Mucosa of descending colon (tissue), 3 donors: ENCODE results near the gene SLC25A29. TPM values are rescaled to one million over a fixed set of nuclear protein-coding genes. Genes with fewer than 3 reads are reported as not detected.

ENCODE experiments used
- ATAC-seq: fragments of 200-7000 bp; cut with Tn5 transposase; one replicate; pipeline ENCODE4 v1.9.1; 2020; ENCODE audit warnings: mild to moderate bottlenecking, moderate library complexity
- DNase-seq, 3 donors: peaks; one replicate each; pipeline ENCODE4 v3.0.0-alpha.2; 2020
- H3K36me3 ChIP-seq: fragments of 200-600 bp; one replicate; pipeline ENCODE4 v1.8.0; 2021; ENCODE audit warnings: low read depth, mild to moderate bottlenecking
- H3K4me1 ChIP-seq: fragments of 200-600 bp; one replicate; pipeline ENCODE4 v1.8.0; 2021; ENCODE audit warnings: low read depth, mild to moderate bottlenecking
- H3K4me3 ChIP-seq: fragments of 200-600 bp; one replicate; pipeline ENCODE4 v1.8.0; 2021; ENCODE audit warnings: mild to moderate bottlenecking
- H3K9me3 ChIP-seq: fragments of 200-600 bp; one replicate; pipeline ENCODE4 v1.8.0; 2021; ENCODE audit warnings: mild to moderate bottlenecking
- intact Hi-C, 2 donors: fragments of 100-400 bp; cut with DNase I in 1 of 2; cut with micrococcal nuclease in 1 of 2; formaldehyde crosslinking; loops; one replicate each; pipeline versions ENCODE4 v1.11.0 to v1.11.1; 2022; cut with DNase I, micrococcal nuclease
- total RNA-seq, 3 donors: library from RNA; stranded (reverse); fragmentation: NEBNext Ultra II Directional in 2 of 3; extraction: Animal tissue kit (Norgen Biotek cat#: 25700) in 2 of 3; gene quantifications; one replicate each; pipeline versions ENCODE4 v1.2.1 to v1.2.4, GENCODE V29; 2021 to 2023
- TF ChIP-seq, protein P1 (sequence below): fragments of 200-600 bp; IDR thresholded peaks from one replicate; pipeline ENCODE4 v1.8.0; 2022; ENCODE audit warnings: antibody characterized with exemption, mild to moderate bottlenecking
- donor health status: DM: no; HTN: no; CAD: no; lungs with moderate emphysema.
- donor health status: DM: no; HTN: no; CAD: no.
- donor health status: DM: no; HTN: yes; CAD: no.

The SLC25A29 gene
- total RNA-seq, 3 donors from 2014 or later = 19.6 to 28.2 (median 28.1) TPM

DNA sequence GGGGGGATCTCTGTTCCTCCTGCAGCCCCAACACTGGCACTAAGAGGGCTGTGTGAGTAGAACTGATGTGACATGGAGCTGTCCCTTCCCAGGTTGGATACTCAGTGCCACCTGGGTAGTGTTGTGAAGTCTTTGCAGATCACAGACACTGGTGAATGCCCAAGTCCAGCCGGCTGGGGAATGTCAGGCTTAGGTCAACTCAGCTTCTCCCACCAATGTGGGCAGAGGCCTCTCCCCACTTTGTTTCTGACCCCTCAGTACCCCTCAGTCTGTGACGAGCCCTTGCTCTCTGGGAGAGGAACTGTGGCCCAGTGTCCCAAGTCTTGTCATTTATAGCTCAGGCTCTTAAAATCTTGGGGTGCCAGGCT lies 11.3 kb downstream of the SLC25A29 start:
- intact Hi-C loops = no loop called here
- H3K9me3 ChIP-seq = no peaks in the 10 kb centered on the region
- TF ChIP-seq, protein P1, sequence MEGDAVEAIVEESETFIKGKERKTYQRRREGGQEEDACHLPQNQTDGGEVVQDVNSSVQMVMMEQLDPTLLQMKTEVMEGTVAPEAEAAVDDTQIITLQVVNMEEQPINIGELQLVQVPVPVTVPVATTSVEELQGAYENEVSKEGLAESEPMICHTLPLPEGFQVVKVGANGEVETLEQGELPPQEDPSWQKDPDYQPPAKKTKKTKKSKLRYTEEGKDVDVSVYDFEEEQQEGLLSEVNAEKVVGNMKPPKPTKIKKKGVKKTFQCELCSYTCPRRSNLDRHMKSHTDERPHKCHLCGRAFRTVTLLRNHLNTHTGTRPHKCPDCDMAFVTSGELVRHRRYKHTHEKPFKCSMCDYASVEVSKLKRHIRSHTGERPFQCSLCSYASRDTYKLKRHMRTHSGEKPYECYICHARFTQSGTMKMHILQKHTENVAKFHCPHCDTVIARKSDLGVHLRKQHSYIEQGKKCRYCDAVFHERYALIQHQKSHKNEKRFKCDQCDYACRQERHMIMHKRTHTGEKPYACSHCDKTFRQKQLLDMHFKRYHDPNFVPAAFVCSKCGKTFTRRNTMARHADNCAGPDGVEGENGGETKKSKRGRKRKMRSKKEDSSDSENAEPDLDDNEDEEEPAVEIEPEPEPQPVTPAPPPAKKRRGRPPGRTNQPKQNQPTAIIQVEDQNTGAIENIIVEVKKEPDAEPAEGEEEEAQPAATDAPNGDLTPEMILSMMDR = no peak
- H3K36me3 ChIP-seq = no peaks in the 10 kb centered on the region
- ATAC-seq (no peak), DNase-seq (no peak)
- no peak overlapping the region for H3K4me3 ChIP-seq
- no peaks in the 10 kb centered on the region for H3K4me1 ChIP-seq

DNA sequence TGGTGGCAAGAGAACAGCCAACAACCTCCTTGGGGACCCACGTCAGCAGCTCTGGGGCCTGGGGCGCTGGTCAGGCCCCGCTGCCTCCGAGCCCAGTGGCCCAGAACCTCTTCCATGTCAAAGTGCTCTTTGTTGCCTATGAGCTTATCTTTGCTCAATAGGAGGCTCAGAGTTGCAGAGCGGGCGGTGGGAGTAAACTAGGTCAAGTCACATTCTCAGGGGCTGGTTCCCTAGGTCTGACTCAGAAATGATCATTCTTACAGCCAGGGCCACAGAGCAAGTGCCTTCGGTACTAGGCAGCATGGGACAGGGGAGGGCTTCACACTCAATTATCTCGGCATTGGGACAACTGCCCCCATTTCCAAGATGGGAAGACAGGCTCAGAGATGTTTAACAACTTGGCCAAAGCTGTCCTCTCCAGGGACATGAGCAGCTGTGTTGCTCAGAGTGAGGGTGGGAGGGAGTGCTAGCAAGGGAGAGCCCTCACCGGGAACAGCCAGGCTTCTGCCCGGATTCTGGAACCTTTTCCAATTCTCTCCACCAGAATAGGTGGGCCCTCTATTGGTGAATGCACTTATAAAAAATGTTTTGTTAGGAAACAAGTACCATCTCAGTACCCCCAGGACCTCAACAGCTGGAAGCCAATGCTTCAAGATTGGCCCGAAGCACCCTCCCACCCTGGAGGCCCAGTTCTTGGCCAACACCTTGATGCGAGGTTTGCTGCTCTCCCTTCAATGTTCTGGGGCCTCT lies 11.9 kb downstream of the SLC25A29 start:
- H3K4me3 ChIP-seq = no peak overlapping the region
- H3K36me3 ChIP-seq = no peaks in the 10 kb centered on the region
- no peaks in the 10 kb centered on the region for H3K4me1 ChIP-seq
- TF ChIP-seq, protein P1 = no peak
- no peak for ATAC-seq
- H3K9me3 ChIP-seq = no peaks in the 10 kb centered on the region
- intact Hi-C loops = no loop called here
- DNase-seq = no peak

DNA sequence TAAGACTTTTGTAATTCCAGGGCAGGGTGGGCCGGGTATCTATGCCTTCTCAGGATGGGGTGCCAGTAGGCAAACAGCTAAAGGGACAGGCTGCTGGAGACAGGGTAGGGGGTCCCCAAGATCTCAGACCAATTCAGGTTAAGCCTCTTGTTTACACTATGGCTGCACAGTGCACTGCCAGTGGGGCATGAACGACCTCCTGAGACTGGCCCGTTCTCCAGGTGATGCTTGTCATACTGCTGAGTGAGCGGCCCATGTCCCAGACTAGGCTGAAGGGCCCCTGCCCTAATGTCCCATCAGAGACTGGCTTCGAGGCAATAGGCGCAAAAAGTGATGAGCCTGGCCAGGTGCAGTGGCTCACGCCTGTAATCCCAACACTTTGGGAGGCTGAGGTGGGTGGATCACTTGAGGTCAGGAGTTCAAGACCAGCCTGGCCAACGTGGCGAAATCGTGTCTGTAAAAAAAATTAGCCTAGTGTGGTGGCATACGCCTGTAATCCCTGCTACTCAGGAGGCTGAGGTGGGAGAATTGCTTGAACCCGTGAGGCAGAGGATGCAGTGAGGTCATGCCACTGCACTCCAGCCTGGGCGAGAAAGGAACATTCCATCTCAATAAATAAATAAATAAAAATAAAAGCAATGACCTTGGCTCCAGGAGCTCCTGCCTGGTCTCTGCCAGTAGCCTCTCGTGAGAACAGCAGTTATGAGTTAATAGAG lies 12.6 kb downstream of the SLC25A29 start:
- no peak for ATAC-seq
- no peaks in the 10 kb centered on the region for H3K4me1 ChIP-seq
- no peaks in the 10 kb centered on the region for H3K36me3 ChIP-seq
- DNase-seq = no peak
- TF ChIP-seq, protein P1 = no peak
- intact Hi-C loops = no loop called here
- no peaks in the 10 kb centered on the region for H3K9me3 ChIP-seq
- no peak overlapping the region for H3K4me3 ChIP-seq

DNA sequence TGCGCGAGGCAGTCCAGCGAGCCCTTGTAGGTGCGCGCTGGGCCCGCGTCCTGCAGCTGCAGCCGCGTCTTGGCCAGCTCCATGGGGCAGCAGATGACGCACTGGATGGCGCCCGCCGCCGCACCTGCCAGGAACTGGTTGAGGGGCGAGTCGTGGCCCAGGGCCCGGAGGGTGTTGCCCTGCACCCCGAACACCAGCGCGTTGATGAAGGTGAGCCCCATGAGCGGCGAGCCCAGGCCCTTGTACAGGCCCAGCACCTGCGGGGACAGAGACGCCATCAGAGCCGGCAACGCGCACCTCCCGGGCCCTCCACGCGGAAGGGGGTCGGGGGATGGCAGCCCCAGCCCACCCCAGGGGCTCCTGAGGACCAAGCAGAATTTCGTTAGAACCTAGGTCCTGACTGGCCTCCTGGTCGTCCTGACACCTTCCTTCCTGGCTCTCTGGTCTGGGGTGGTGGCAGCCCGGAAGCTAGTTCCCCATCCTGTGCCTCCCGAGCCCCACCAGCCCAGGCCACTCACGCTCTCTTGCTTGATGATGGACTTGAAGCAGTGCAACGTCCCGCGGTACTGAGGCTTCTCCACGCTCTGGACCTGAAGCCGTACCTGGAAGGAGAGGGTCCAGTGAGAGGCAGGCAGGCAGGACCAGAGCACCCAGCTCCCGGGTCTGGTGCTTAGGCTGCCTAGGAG lies 13.3 kb downstream of the SLC25A29 start:
- H3K4me3 ChIP-seq = no peak overlapping the region
- DNase-seq (peak in 2 of 3 donors; percentile 18 to 48), ATAC-seq (no peak)
- H3K4me1 ChIP-seq = no peaks in the 10 kb centered on the region
- TF ChIP-seq, protein P1 = no peak
- H3K9me3 ChIP-seq = no peaks in the 10 kb centered on the region
- intact Hi-C loops = no loop called here
- no peaks in the 10 kb centered on the region for H3K36me3 ChIP-seq

DNA sequence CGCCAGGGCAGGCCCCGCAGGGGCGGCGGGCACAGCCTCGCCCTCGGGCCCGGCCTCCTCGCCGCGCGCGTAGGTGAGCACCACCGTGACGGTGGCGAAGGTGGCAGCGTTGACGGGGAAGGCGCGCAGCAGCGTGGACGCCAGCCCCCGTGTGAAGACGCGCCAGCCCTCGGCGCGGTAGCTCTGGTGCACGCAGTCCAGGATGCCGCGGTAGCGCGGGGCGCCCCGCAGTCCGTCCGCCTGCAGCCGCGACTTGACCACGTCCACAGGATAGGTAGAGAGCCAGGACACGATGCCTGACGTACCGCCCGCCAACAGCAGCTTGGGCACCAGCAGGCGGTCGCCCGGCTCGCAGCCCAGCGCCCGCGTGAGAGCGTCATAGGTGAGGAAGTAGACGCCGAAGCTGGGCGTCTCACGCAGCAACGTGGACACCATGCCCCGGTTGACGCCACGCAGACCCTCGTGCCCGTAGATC lies 13.9 kb downstream of the SLC25A29 start:
- intact Hi-C loops = no loop called here
- peak in 2 of 3 donors; percentile 24 to 49 for DNase-seq
- H3K9me3 ChIP-seq = no peaks in the 10 kb centered on the region
- no peaks in the 10 kb centered on the region for H3K4me1 ChIP-seq
- H3K36me3 ChIP-seq = no peaks in the 10 kb centered on the region
- H3K4me3 ChIP-seq = no peak overlapping the region
- TF ChIP-seq, protein P1 = no peak
- no peak for ATAC-seq
